D721Med (cell line): ENCODE measurements around the gene AMACR.

Source experiments
- DNase-seq: peaks from one replicate; pipeline ENCODE4 v3.0.0; 2011; ENCODE audit warnings: low spot score; ENCODE audit not compliant: insufficient read length
- FAIRE-seq: peaks from 2 replicates; lab custom pipeline; 2011; peaks lifted over from hg19 to GRCh38; lab: Jason Lieb, UNC
- TF ChIP-seq, protein P1 (sequence below): IDR thresholded peaks from 2 replicates; pipeline ENCODE4 v1.5.1; 2012; ENCODE audit warnings: mild to moderate bottlenecking, control low read depth; ENCODE audit not compliant: insufficient read depth; ENCODE audit errors: missing control alignments

AMACR gene

DNA sequence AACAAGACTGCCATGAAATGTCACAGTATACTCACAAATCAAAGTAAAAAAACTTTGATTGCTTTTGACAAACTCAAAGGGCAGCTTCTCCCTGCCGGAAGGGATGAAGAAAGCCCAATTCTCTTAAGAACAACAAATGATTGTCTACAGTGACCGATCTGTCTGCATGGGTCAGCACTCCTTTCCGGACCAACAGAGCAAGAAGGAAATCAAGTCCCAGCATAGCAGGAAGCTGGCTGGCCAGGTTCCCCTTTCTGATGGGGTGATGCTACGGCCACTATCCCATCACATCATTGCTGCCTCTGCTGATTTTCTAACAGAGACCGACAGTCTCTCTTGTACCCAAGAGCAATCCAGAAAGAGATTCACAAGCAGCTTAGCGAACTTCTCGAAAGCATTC is 34.5 kb upstream of the AMACR start:
- TF ChIP-seq, protein P1, sequence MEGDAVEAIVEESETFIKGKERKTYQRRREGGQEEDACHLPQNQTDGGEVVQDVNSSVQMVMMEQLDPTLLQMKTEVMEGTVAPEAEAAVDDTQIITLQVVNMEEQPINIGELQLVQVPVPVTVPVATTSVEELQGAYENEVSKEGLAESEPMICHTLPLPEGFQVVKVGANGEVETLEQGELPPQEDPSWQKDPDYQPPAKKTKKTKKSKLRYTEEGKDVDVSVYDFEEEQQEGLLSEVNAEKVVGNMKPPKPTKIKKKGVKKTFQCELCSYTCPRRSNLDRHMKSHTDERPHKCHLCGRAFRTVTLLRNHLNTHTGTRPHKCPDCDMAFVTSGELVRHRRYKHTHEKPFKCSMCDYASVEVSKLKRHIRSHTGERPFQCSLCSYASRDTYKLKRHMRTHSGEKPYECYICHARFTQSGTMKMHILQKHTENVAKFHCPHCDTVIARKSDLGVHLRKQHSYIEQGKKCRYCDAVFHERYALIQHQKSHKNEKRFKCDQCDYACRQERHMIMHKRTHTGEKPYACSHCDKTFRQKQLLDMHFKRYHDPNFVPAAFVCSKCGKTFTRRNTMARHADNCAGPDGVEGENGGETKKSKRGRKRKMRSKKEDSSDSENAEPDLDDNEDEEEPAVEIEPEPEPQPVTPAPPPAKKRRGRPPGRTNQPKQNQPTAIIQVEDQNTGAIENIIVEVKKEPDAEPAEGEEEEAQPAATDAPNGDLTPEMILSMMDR: no peak
- DNase-seq (no peak), FAIRE-seq (no peak)

DNA sequence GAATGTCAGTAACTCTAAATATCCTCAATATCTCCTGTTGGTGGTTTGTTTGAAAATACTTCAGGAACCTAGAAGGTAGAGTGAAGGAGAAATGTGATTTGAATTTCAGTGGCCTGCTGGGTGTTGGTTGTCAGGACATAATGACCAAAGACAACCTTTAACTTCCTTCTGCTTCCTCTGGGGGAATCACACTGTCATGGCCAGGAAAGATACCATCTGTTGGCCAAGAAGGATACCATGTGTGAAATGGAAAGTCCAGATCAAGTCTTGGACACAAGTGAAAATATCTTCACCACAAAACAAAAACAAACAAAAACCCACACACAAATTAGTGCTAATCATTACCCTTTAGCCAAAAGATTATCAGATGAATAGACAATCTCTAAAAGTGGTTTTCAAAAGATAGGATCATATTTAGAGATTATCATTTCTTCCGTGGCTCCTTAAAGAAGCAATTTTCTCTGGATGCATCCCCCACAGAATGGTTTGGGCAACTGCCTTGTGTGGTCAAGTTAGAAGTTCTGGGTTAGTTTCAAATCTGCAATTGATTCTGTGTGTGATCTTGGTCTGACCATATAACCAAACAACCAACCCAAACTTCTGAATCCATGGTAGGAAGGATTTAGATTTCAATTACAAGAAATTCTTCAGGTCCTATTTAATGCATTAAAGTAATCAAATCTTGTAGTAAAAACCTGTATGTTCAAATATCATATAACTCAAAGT is 33.6 kb upstream of the AMACR start:
- FAIRE-seq: no peak
- TF ChIP-seq, protein P1: no peak
- no peak for DNase-seq

DNA sequence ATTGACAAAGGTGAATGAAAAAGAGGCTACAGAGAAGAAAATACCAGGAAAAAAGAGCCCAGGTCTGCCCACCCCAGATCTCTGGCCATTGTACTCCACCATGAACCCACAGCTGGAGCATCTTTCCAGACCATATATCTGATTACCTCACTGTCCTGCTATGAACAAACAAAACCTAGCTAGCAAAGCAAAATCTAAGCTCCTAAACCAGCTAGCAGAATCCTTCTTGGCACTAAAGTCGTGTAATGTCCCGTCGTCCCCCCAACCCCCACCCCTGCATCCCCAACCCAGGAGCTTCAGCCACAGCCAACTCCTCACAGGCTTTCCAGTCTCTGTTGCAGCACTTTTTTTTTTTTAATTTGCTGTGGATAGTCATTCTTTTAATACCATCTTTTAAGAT is 32.6 kb upstream of the AMACR start:
- FAIRE-seq (no peak), DNase-seq (no peak)
- TF ChIP-seq, protein P1: no peak

DNA sequence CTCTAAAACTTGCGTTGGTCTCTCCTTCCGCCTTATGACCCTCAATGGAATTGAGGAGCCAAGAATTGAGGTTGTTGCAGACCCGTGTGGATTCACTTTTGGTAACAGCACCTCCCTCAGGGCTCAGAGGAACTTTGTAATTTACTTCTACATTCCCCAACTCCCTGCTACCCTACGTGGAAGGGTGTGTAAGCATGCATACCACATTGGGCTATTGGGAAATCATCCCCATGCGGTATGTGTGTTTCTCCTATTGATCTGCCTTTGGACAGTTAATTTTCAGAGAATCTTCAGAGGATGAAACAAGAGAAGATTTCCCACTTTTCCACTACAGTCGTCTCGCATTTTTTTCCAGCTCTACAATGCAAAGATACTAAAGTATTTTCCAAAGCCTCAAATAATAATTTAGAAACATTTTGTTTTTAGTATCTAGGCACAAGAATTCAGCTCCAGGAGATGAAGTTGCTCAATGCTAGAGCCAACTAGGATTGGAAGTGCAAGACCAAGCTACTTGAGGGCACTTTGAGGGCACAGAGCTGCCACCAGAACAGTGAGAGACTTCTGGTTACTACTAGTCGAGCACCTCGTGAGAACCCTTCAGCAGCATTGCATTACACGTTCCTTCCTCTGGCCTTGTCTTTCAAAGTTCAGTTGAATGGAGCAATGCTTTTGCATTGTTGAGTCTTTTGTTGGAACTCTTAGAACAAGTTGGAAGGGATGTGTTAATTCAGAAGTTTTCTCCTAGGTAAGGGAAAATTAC is 31.7 kb upstream of the AMACR start:
- no peak for DNase-seq
- FAIRE-seq: no peak
- TF ChIP-seq, protein P1: no peak

DNA sequence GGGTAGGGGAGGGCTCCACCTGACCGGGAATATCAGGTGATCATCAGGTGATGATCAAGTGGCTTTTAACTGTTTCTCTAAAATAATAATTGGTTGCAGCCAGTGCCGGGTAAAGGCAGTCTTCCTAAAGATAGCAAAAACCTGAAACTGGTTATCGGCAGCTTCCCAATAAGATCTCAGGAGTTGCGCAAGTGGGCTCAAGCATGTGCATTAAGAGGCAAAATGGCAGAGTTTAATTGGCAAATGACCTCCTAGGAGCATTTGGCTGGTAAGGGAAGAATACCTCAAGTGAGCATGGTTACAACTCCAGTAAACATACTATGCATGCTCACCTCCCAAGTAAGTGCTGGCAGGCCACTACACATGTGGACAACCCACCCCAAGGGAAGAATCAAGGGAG is 31.0 kb upstream of the AMACR start:
- TF ChIP-seq, protein P1: no peak
- FAIRE-seq (no peak), DNase-seq (no peak)

DNA sequence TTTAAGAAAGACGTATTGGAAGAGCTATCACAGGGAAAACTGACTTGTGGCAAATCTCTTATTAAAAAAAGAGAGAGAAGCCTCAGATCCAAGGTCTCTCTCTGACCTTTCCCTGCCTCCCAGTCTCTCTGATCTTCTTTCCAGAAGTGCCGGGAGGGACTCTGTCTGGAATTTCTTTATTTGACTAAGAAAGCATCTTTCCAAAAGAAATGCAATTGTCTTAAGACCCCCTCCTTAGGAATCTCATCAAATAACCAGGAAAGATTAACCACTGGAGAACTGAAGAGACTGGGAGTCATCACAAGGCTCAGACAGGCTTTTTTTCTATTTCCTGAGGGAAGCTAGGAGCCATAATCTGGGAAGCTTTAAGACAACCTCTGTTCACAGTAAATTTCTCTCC is 30.5 kb upstream of the AMACR start:
- TF ChIP-seq, protein P1: no peak
- DNase-seq: no peak

DNA sequence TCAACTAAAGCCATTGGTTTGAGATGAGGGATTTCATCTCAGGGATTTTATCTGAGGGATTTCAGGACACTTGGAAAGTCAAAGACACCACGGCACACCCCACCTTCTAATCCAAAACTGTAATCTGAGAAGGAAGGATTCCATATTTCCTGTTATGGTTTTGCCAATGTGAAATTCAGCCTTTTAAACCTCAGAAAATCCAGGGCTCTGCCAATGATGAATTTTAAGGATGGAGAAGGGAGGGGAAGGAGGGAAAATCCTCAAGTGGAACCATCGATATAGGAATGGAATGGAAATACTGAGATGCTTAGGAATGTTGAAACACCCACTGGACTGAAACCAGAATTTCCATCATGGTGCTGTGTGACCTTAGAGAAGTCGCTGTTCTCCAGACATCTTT is 29.9 kb upstream of the AMACR start:
- DNase-seq: no peak
- no peak for FAIRE-seq
- TF ChIP-seq, protein P1: no peak

More for the DNA sequence above, 30.5 kb upstream of the AMACR start:
- FAIRE-seq: no peak
